Natural killer cell (primary cell): Measurements from ENCODE around the gene XAF1. TPM values are rescaled to one million over a fixed set of nuclear protein-coding genes. Genes with fewer than 3 reads are reported as not detected.

Experiments used
- ATAC-seq, 3 donors: fragments of 150-1000 bp in 2 of 3; fragments of 200-7000 bp in 1 of 3; cut with Tn5 transposase; 1 replicate in 1 of 3; 2 replicates in 2 of 3; pipeline ENCODE4 v1.10.0; 2021; ENCODE audit warnings: mild to moderate bottlenecking in 2 of 3, moderate library complexity in 2 of 3
- DNase-seq, 2 donors: peaks; one replicate each; pipeline versions ENCODE4 v3.0.0 to v3.0.0-alpha.2; 2013 to 2021; ENCODE audit warnings: mixed read lengths in 1 of 2
- H3K27ac ChIP-seq: one replicate; pipeline ENCODE4 v1.5.1; 2013; ENCODE audit warnings: mild to moderate bottlenecking, low read length
- H3K27me3 ChIP-seq: one replicate; pipeline ENCODE4 v1.6.1; 2013; ENCODE audit warnings: low read length; ENCODE audit not compliant: control insufficient read depth, insufficient read depth
- H3K36me3 ChIP-seq: one replicate; pipeline ENCODE4 v1.6.1; 2013; ENCODE audit warnings: low read length; ENCODE audit not compliant: control insufficient read depth, insufficient read depth
- H3K4me1 ChIP-seq: one replicate; pipeline ENCODE4 v1.6.1; 2013; ENCODE audit warnings: low read length; ENCODE audit not compliant: control insufficient read depth, insufficient read depth
- H3K4me3 ChIP-seq: one replicate; pipeline ENCODE4 v1.5.1; 2013; ENCODE audit warnings: low read length
- H3K9me3 ChIP-seq: one replicate; pipeline ENCODE4 v1.6.1; 2013; ENCODE audit warnings: low read length; ENCODE audit not compliant: control insufficient read depth, insufficient read depth
- H3K27ac Mint-ChIP-seq, 2 donors: one replicate each; pipeline ENCODE4 v1.8.0; 2022; ENCODE audit warnings: mild to moderate bottlenecking in 2 of 2, mixed read lengths in 2 of 2, moderate library complexity in 1 of 2
- H3K27me3 Mint-ChIP-seq, 2 donors: one replicate each; pipeline ENCODE4 v1.8.0; 2022; ENCODE audit warnings: low read depth in 2 of 2, mixed read lengths in 2 of 2
- H3K36me3 Mint-ChIP-seq: one replicate; pipeline ENCODE4 v1.8.0; 2022; ENCODE audit warnings: mixed read lengths
- H3K4me1 Mint-ChIP-seq, 2 donors: one replicate each; pipeline ENCODE4 v1.8.0; 2022; ENCODE audit warnings: mixed read lengths in 2 of 2
- H3K4me3 Mint-ChIP-seq: one replicate; pipeline ENCODE4 v1.8.0; 2022; ENCODE audit warnings: mild to moderate bottlenecking, moderate library complexity, mixed read lengths
- H3K9me3 Mint-ChIP-seq, 2 donors: one replicate each; pipeline ENCODE4 v1.8.0; 2022; ENCODE audit warnings: mixed read lengths in 2 of 2
- CTCF ChIP-seq: fragments of 200-600 bp; IDR thresholded peaks from one replicate; pipeline ENCODE4 v1.8.0; 2022; ENCODE audit warnings: antibody characterized with exemption
- WGBS: methylation state at CpG from one replicate; pipeline ENCODE4 v1.1.7; 2013; ENCODE audit warnings: missing lambda C conversion rate; ENCODE audit not compliant: insufficient coverage; 5-methylcytosine and 5-hydroxymethylcytosine counted together
- intact Hi-C: fragments of 100-400 bp; cut with micrococcal nuclease; formaldehyde crosslinking; loops from one replicate; pipeline ENCODE4 v1.14.2; 2022
- total RNA-seq, 4 donors: library from RNA; stranded (reverse); fragments of 120-200 nt in 1 of 4; gene quantifications; one replicate each; pipeline versions ENCODE4 v1.2.3 to v1.2.4, GENCODE V29; 2013 to 2022

Gene XAF1
- total RNA-seq, result 100 to 1,000 TPM in 1 of 3 donors, 10 to 100 TPM in 2; 64.2 to 130 (median 97.4) TPM
- 102 TPM for total RNA-seq (2013)

- intact Hi-C loops, result loop anchor here (10.0 kb wide), 1 partner anchor 259 kb away; the partner anchor contains the start of gene RNASEK
- Mint-ChIP-seq H3K4me1 (peaks cover 60 to 69% of the 10 kb centered on the region in 2 donors), H3K27me3 (no peaks in the 10 kb centered on the region), H3K4me3 (peak within 1 kb of the TSS; percentile 99), H3K27ac (peak within 1 kb of the TSS; percentile 91 to 97), H3K9me3 (no peaks in the 10 kb centered on the region), H3K36me3 (no peaks in the 10 kb centered on the region)
- WGBS, result 3% methylated on average over 14 of the region's 14 CpGs
- Histone ChIP-seq H3K9me3 (no peaks in the 10 kb centered on the region), H3K27me3 (no peaks in the 10 kb centered on the region), H3K27ac (peak within 1 kb of the TSS; percentile 85), H3K36me3 (peaks cover 27% of the 10 kb centered on the region), H3K4me1 (peaks cover 62% of the 10 kb centered on the region), H3K4me3 (peak within 1 kb of the TSS; percentile 60)
- peak; percentile 44 to 77 for DNase-seq
- ATAC-seq, result peak; percentile 71 to 84 (median 71)
- TF ChIP-seq CTCF, result no peak
Measured at GRCh38 chr17:6755731-6756184, at the start of gene XAF1. XAF1 (plus strand) TSS chr17:6756046; CDS start chr17:6756079, 33 bp downstream.

- DNase-seq (no peak), ATAC-seq (no peak)
- Histone ChIP-seq H3K4me1 (no peaks in the 10 kb centered on the region), H3K36me3 (no peaks in the 10 kb centered on the region), H3K9me3 (no peaks in the 10 kb centered on the region), H3K27me3 (no peaks in the 10 kb centered on the region), H3K27ac (no peak overlapping the region), H3K4me3 (no peak overlapping the region)
- Mint-ChIP-seq H3K4me1 (no peaks in the 10 kb centered on the region), H3K27ac (no peak overlapping the region), H3K9me3 (no peaks in the 10 kb centered on the region), H3K27me3 (peaks cover 19 to 32% of the 10 kb centered on the region in 2 donors), H3K36me3 (no peaks in the 10 kb centered on the region), H3K4me3 (no peak overlapping the region)
- intact Hi-C loops, result no loop called here
- WGBS, result 87% methylated on average over 14 of the region's 14 CpGs
- TF ChIP-seq CTCF, result no peak
Measured at GRCh38 chr17:6706499-6706898, 49.3 kb upstream of the XAF1 start.

- Histone ChIP-seq H3K4me3 (no peak overlapping the region), H3K4me1 (peaks cover 1% of the 10 kb centered on the region), H3K27ac (no peak overlapping the region), H3K9me3 (no peaks in the 10 kb centered on the region), H3K27me3 (peaks cover under 1% of the 10 kb centered on the region), H3K36me3 (no peaks in the 10 kb centered on the region)
- Mint-ChIP-seq H3K9me3 (no peaks in the 10 kb centered on the region), H3K27me3 (peaks cover 21 to 33% of the 10 kb centered on the region in 2 donors), H3K36me3 (no peaks in the 10 kb centered on the region), H3K4me3 (no peak overlapping the region), H3K4me1 (peaks cover 0 to under 1% of the 10 kb centered on the region in 2 donors), H3K27ac (no peak overlapping the region)
- DNase-seq (no peak), ATAC-seq (no peak)
- intact Hi-C loops, result no loop called here
- TF ChIP-seq CTCF, result no peak
- WGBS, result 90% methylated on average over 8 of the region's 8 CpGs
Measured at GRCh38 chr17:6706996-6707395, 48.9 kb upstream of the XAF1 start.
